ENCODE measurements around the gene FXYD1. TPM values are rescaled to one million over a fixed set of nuclear protein-coding genes. Genes with fewer than 3 reads are reported as not detected.
"Not testable (repeated sequence)": the region's sequence is repeated elsewhere in the genome, so short reads cannot be mapped to it uniquely, and the experiment has no call there.

Gene FXYD1
- total RNA-seq, 1 experiment from 2014 or later = not detected

- intact Hi-C loops (cut with micrococcal nuclease; ENCODE audit: unreplicated experiment) = no loop called here
Observed at GRCh38 chr19:35099155-35099896, 39.3 kb upstream of the FXYD1 start.

GRCh38 chr19:35099897-35100275 lies 38.7 kb upstream of the FXYD1 start:
- Histone ChIP-seq H3K9me3 (ENCODE audit: low read depth, low read length, poor library complexity, severe bottlenecking) (no peaks in the 10 kb centered on the region), H3K4me1 (ENCODE audit: insufficient read depth, low read length, poor library complexity, severe bottlenecking) (no peaks in the 10 kb centered on the region), H3K27me3 (replicated peaks; ENCODE audit: insufficient read depth, low read depth, low read length, poor library complexity) (no peaks in the 10 kb centered on the region), H3K4me3 (ENCODE audit: low read depth, low read length, poor library complexity, severe bottlenecking) (no peak overlapping the region), H3K36me3 (ENCODE audit: insufficient read depth, low read length, poor library complexity, severe bottlenecking) (no peaks in the 10 kb centered on the region), H3K27ac (ENCODE audit: low read depth, low read length, poor library complexity, severe bottlenecking) (no peak overlapping the region)
- intact Hi-C loops (cut with micrococcal nuclease; ENCODE audit: unreplicated experiment) = no loop called here
- CTCF ChIA-PET = no interaction called here
- TF ChIP-seq CTCF (conservative IDR thresholded peaks at IDR 0.05; ENCODE audit: low read depth, low read length) (no peak), EZH2 (IDR thresholded peaks at IDR 0.05; ENCODE audit: borderline replicate concordance, low read depth, low read length, poor library complexity, severe bottlenecking) (no peak)
- POLR2A ChIA-PET (ENCODE audit: low non-redundant PET) = no interaction called here
- DNase-seq (ENCODE audit: low spot score) = no peak
- BruUV-seq (replicated peaks) = no TSS peak

More at GRCh38 chr19:35099155-35099896, 39.3 kb upstream of the FXYD1 start:
- TF ChIP-seq EZH2 (IDR thresholded peaks at IDR 0.05; ENCODE audit: borderline replicate concordance, low read depth, low read length, poor library complexity, severe bottlenecking) (no peak), CTCF (conservative IDR thresholded peaks at IDR 0.05; ENCODE audit: low read depth, low read length) (no peak)
- DNase-seq (ENCODE audit: low spot score) = no peak
- no TSS peak for BruUV-seq (replicated peaks)
- Histone ChIP-seq H3K4me3 (ENCODE audit: low read depth, low read length, poor library complexity, severe bottlenecking) (no peak overlapping the region), H3K9me3 (ENCODE audit: low read depth, low read length, poor library complexity, severe bottlenecking) (no peaks in the 10 kb centered on the region), H3K36me3 (ENCODE audit: insufficient read depth, low read length, poor library complexity, severe bottlenecking) (no peaks in the 10 kb centered on the region), H3K27ac (ENCODE audit: low read depth, low read length, poor library complexity, severe bottlenecking) (no peak overlapping the region), H3K4me1 (ENCODE audit: insufficient read depth, low read length, poor library complexity, severe bottlenecking) (no peaks in the 10 kb centered on the region), H3K27me3 (replicated peaks; ENCODE audit: insufficient read depth, low read depth, low read length, poor library complexity) (no peaks in the 10 kb centered on the region)
- ChIA-PET CTCF (no interaction called here), POLR2A (ENCODE audit: low non-redundant PET) (no interaction called here)

- ChIA-PET CTCF (interaction anchor here (0.6 kb wide), 1 partner anchor 40 kb away, joined by 3 read pairs; no protein-coding TSS in a partner anchor), POLR2A (ENCODE audit: low non-redundant PET) (no interaction called here)
Observed at GRCh38 chr19:35100588-35101533, 37.8 kb upstream of the FXYD1 start.

GRCh38 chr19:35101949-35102348 lies 36.7 kb upstream of the FXYD1 start:
- intact Hi-C loops (cut with micrococcal nuclease; ENCODE audit: unreplicated experiment); POLR2A ChIA-PET (ENCODE audit: low non-redundant PET): not testable (repeated sequence)

More at GRCh38 chr19:35100588-35101533, 37.8 kb upstream of the FXYD1 start:
- no peak overlapping the region for H3K27ac ChIP-seq (ENCODE audit: low read depth, low read length, poor library complexity, severe bottlenecking)
- no peak for DNase-seq (ENCODE audit: low spot score)
- intact Hi-C loops (cut with micrococcal nuclease; ENCODE audit: unreplicated experiment) = no loop called here
- H3K4me1 ChIP-seq (ENCODE audit: insufficient read depth, low read length, poor library complexity, severe bottlenecking) = no peaks in the 10 kb centered on the region
- H3K36me3 ChIP-seq (ENCODE audit: insufficient read depth, low read length, poor library complexity, severe bottlenecking) = no peaks in the 10 kb centered on the region
- no peak overlapping the region for H3K4me3 ChIP-seq (ENCODE audit: low read depth, low read length, poor library complexity, severe bottlenecking)
- no peak for TF ChIP-seq CTCF (conservative IDR thresholded peaks at IDR 0.05; ENCODE audit: low read depth, low read length)
- no peak for TF ChIP-seq EZH2 (IDR thresholded peaks at IDR 0.05; ENCODE audit: borderline replicate concordance, low read depth, low read length, poor library complexity, severe bottlenecking)
- BruUV-seq (replicated peaks) = no TSS peak
- no peaks in the 10 kb centered on the region for H3K9me3 ChIP-seq (ENCODE audit: low read depth, low read length, poor library complexity, severe bottlenecking)
- no peaks in the 10 kb centered on the region for H3K27me3 ChIP-seq (replicated peaks; ENCODE audit: insufficient read depth, low read depth, low read length, poor library complexity)

GRCh38 chr19:35103614-35104013 lies 35.0 kb upstream of the FXYD1 start:
- H3K27me3 ChIP-seq (replicated peaks; ENCODE audit: insufficient read depth, low read depth, low read length, poor library complexity); CTCF ChIA-PET; H3K27ac ChIP-seq (ENCODE audit: low read depth, low read length, poor library complexity, severe bottlenecking); H3K4me1 ChIP-seq (ENCODE audit: insufficient read depth, low read length, poor library complexity, severe bottlenecking); DNase-seq (ENCODE audit: low spot score); intact Hi-C loops (cut with micrococcal nuclease; ENCODE audit: unreplicated experiment); BruUV-seq (replicated peaks); POLR2A ChIA-PET (ENCODE audit: low non-redundant PET); H3K36me3 ChIP-seq (ENCODE audit: insufficient read depth, low read length, poor library complexity, severe bottlenecking); H3K9me3 ChIP-seq (ENCODE audit: low read depth, low read length, poor library complexity, severe bottlenecking); H3K4me3 ChIP-seq (ENCODE audit: low read depth, low read length, poor library complexity, severe bottlenecking): not testable (repeated sequence)

More at GRCh38 chr19:35101949-35102348, 36.7 kb upstream of the FXYD1 start:
- H3K27ac ChIP-seq (ENCODE audit: low read depth, low read length, poor library complexity, severe bottlenecking); H3K36me3 ChIP-seq (ENCODE audit: insufficient read depth, low read length, poor library complexity, severe bottlenecking); H3K9me3 ChIP-seq (ENCODE audit: low read depth, low read length, poor library complexity, severe bottlenecking); CTCF ChIA-PET; DNase-seq (ENCODE audit: low spot score); H3K4me3 ChIP-seq (ENCODE audit: low read depth, low read length, poor library complexity, severe bottlenecking); H3K4me1 ChIP-seq (ENCODE audit: insufficient read depth, low read length, poor library complexity, severe bottlenecking); H3K27me3 ChIP-seq (replicated peaks; ENCODE audit: insufficient read depth, low read depth, low read length, poor library complexity); BruUV-seq (replicated peaks): not testable (repeated sequence)

Measured in A673 (cell line).